Ishikawa (cell line): ENCODE data around the gene ERBB4.

ENCODE experiments used
- CEBPB ChIP-seq: IDR thresholded peaks from 2 replicates; pipeline ENCODE4 v1.6.1; 2012
- CREB1 ChIP-seq: IDR thresholded peaks from 2 replicates; pipeline ENCODE4 v1.6.1; 2012; ENCODE audit warnings: low read depth
- EGR1 ChIP-seq: IDR thresholded peaks from 2 replicates; pipeline ENCODE4 v1.6.1; 2012
- EP300 ChIP-seq: IDR thresholded peaks from 2 replicates; pipeline ENCODE4 v1.6.1; 2012; ENCODE audit warnings: borderline replicate concordance
- FOXM1 ChIP-seq: IDR thresholded peaks from 2 replicates; pipeline ENCODE4 v1.6.1; 2012; ENCODE audit warnings: low read depth, borderline replicate concordance
- RAD21 ChIP-seq: IDR thresholded peaks from 2 replicates; pipeline ENCODE4 v1.6.1; 2012; ENCODE audit warnings: low read depth
- TAF1 ChIP-seq: IDR thresholded peaks from 2 replicates; pipeline ENCODE4 v1.6.1; 2012; ENCODE audit warnings: low read depth, mild to moderate bottlenecking
- TCF12 ChIP-seq: IDR thresholded peaks from 2 replicates; pipeline ENCODE4 v1.6.1; 2012; ENCODE audit warnings: low read depth
- YY1 ChIP-seq: IDR thresholded peaks from 2 replicates; pipeline ENCODE4 v1.6.1; 2012; ENCODE audit warnings: low read depth
- ZBTB7A ChIP-seq: IDR thresholded peaks from 2 replicates; pipeline ENCODE4 v1.6.1; 2012; ENCODE audit warnings: low read depth
- TF ChIP-seq, protein P1 (sequence below): IDR thresholded peaks from 2 replicates; pipeline ENCODE4 v1.6.1; 2012; ENCODE audit warnings: low read depth, mild to moderate bottlenecking
- TF ChIP-seq, protein P2 (sequence below): IDR thresholded peaks from 2 replicates; pipeline ENCODE4 v1.6.1; 2012
- TF ChIP-seq, protein P3 (sequence below): IDR thresholded peaks from 2 replicates; pipeline ENCODE4 v1.6.1; 2012

DNA sequence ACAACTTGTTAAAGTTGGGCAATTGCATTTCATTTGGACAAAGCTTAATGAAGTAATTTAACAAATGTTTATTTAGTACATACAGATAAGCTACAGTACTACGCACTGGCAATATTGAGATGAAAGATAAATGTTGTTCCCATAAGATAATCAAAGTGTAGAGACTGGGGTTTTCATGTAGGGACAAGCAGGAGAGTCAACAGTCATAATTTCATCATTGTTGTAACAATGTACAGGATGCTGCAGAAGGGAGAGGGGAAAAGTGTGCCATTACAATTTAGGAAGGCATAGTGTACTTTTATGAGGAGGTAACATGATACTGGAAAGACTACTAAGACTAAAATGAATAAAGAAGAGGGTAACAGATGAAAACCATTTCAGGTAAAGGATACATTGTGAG lies 441.6 kb downstream of the ERBB4 start:
- TF ChIP-seq ZBTB7A (no peak), EP300 (no peak), CREB1 (no peak), CEBPB (no peak), RAD21 (no peak), TAF1 (no peak), FOXM1 (no peak), YY1 (no peak), EGR1 (no peak), TCF12 (no peak)
- TF ChIP-seq, protein P1, sequence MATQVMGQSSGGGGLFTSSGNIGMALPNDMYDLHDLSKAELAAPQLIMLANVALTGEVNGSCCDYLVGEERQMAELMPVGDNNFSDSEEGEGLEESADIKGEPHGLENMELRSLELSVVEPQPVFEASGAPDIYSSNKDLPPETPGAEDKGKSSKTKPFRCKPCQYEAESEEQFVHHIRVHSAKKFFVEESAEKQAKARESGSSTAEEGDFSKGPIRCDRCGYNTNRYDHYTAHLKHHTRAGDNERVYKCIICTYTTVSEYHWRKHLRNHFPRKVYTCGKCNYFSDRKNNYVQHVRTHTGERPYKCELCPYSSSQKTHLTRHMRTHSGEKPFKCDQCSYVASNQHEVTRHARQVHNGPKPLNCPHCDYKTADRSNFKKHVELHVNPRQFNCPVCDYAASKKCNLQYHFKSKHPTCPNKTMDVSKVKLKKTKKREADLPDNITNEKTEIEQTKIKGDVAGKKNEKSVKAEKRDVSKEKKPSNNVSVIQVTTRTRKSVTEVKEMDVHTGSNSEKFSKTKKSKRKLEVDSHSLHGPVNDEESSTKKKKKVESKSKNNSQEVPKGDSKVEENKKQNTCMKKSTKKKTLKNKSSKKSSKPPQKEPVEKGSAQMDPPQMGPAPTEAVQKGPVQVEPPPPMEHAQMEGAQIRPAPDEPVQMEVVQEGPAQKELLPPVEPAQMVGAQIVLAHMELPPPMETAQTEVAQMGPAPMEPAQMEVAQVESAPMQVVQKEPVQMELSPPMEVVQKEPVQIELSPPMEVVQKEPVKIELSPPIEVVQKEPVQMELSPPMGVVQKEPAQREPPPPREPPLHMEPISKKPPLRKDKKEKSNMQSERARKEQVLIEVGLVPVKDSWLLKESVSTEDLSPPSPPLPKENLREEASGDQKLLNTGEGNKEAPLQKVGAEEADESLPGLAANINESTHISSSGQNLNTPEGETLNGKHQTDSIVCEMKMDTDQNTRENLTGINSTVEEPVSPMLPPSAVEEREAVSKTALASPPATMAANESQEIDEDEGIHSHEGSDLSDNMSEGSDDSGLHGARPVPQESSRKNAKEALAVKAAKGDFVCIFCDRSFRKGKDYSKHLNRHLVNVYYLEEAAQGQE = no peak
- TF ChIP-seq, protein P2, sequence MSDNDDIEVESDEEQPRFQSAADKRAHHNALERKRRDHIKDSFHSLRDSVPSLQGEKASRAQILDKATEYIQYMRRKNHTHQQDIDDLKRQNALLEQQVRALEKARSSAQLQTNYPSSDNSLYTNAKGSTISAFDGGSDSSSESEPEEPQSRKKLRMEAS = no peak
- TF ChIP-seq, protein P3, sequence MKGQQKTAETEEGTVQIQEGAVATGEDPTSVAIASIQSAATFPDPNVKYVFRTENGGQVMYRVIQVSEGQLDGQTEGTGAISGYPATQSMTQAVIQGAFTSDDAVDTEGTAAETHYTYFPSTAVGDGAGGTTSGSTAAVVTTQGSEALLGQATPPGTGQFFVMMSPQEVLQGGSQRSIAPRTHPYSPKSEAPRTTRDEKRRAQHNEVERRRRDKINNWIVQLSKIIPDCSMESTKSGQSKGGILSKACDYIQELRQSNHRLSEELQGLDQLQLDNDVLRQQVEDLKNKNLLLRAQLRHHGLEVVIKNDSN = no peak
